ENCODE results near the gene SLC22A9.

- TF ChIP-seq, protein P1, sequence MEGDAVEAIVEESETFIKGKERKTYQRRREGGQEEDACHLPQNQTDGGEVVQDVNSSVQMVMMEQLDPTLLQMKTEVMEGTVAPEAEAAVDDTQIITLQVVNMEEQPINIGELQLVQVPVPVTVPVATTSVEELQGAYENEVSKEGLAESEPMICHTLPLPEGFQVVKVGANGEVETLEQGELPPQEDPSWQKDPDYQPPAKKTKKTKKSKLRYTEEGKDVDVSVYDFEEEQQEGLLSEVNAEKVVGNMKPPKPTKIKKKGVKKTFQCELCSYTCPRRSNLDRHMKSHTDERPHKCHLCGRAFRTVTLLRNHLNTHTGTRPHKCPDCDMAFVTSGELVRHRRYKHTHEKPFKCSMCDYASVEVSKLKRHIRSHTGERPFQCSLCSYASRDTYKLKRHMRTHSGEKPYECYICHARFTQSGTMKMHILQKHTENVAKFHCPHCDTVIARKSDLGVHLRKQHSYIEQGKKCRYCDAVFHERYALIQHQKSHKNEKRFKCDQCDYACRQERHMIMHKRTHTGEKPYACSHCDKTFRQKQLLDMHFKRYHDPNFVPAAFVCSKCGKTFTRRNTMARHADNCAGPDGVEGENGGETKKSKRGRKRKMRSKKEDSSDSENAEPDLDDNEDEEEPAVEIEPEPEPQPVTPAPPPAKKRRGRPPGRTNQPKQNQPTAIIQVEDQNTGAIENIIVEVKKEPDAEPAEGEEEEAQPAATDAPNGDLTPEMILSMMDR (IDR thresholded peaks at IDR 0.05) = no peak
- TF ChIP-seq POLR2A (IDR thresholded peaks at IDR 0.05) = no peak
Observed at GRCh38 chr11:63352144-63352543, 17.4 kb upstream of the SLC22A9 start.
